Activated CD8-positive, alpha-beta memory T cell treated with anti-CD3 and anti-CD28 coated beads for 1 hour (primary cell): ENCODE measurements around the gene LGALSL.

Source experiments
- DNase-seq, 2 donors: peaks; one replicate each; pipeline ENCODE4 v3.0.0-alpha.2; 2020; ENCODE audit warnings: low read depth in 1 of 2; ENCODE audit errors: extremely low read depth in 1 of 2

The LGALSL gene

DNA sequence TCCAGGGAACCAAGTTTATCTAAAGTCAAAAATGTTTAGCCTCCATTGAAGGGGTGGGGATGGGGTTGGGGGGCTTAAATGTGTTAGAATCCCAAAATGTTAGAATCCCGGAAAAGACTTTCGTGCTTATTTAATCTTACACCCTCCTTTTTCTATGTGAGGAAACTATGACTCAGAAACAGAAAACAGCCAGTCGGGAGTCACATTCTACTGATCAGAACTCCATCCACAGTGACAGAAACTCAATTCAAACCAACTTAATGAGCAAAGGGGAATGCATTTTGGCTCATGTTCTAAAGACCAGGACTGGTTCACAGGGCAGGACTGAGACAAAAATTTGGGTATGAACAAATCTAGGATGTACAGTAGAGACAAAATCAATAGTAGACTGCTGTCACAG, 38.3 kb downstream of the LGALSL start:
- no peak for DNase-seq

DNA sequence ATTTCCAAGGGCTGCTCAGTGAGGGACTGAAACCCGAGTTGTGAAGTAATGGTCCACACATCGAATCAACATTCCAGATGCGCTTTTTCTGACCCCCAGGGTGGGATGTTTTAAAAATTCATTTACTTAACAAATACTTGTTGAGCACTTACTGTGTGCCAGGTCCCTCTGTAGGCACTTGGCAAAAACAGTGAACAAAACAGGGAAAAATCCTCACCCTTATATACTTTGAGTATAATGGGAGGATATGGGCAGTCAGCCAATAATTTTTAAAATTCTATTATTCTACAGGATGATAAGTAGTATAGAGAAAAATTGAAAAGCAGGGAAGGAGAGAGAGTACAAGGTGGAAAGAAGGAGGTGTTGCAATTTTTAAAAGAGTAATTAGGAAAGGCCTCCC, 38.9 kb downstream of the LGALSL start:
- no peak for DNase-seq

DNA sequence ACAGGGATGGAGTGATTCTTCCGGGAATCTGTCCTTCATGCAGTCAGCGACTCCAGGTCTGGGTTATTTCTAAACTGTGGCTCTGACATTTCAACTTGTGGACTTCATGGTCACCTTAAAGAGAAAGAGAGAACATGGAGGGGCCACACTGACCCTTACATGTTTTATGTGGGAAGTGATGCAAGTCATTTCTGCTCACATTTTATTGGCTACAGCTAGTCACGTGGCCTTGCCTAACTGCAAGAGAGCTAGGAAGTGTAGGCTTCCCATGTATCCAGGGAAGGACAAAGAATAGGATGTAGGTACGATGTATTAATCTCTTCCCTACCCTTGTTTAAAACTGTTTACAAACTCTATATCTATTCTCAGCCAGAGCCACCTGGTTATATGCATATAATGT, 39.8 kb downstream of the LGALSL start:
- no peak for DNase-seq

DNA sequence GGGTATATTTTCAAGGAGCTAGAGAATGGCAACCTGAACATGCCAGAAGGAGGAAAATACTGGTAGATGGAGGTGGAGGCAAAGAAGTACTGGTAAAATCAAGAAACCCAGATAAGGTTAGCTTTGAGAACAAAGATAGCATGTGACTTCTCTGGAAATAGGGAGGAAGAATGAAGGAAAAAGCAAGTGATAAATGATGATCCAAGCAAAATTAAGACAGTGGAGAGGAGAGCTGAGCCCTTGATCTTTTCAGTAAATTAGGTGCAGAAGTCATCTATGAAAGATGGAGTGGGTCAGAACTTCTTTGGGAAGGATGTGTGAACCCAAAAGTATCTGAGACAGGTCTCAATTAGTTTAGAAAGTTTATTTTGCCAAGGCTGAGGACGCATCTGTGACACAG, 44.5 kb downstream of the LGALSL start:
- no peak for DNase-seq

DNA sequence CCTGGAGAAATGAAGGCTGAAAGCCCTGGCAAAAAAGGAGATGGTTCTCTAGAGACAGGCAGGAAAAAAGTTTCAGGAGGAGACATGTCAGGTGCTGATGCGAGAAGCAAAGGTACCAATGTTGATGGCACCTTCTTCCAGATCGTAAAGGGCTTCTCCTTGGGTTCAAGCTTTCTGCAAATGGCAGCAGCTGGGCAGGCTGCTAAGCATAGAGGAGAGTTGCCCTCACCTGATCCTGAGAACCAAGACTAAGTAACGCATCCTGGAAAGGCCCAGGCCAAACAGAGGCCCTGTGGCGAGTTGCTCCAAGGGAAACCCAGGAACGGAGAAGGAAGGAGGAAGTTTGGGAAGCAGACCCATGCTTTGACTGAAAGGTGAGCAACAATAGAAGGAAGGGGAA, 46.6 kb downstream of the LGALSL start:
- no peak for DNase-seq

DNA sequence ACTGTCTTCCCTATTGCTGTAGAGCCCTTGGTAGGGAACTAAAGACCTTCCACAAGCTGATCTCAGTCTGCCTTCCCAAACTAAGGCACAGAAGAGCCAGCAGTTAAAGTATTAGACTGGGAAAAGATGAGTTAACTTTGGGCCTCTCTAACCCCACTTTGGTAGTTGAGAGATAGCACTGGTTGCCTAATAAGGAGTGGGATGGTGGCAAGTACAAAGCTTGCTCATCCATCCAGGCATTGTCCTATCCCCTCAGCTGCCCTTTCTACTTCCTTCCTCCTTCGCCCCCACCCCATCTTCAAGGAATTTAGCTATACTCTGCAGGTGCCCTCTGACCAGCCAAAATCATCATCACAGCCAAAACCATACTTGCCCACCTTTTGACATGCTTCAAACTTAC, 48.0 kb downstream of the LGALSL start:
- DNase-seq = no peak

DNA sequence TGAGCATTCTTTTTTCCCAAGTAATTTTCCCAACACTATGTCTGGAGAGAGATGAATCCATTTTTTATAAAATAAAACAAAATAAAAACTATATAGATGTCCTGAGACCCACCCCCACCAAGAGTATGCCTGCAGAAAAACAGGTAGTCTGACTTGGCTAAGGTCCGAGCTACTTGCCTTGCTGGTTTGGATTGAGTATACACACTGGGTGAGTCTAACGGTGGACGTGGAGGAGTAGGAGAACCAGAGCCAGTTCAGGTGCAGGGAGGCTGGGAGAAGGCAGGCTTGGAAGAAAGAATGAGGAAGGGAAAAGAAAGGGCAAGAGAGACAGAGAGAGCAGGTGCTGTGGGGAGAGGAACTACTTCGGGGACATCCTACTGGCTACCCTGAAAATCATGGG, 48.9 kb downstream of the LGALSL start:
- no peak for DNase-seq

DNA sequence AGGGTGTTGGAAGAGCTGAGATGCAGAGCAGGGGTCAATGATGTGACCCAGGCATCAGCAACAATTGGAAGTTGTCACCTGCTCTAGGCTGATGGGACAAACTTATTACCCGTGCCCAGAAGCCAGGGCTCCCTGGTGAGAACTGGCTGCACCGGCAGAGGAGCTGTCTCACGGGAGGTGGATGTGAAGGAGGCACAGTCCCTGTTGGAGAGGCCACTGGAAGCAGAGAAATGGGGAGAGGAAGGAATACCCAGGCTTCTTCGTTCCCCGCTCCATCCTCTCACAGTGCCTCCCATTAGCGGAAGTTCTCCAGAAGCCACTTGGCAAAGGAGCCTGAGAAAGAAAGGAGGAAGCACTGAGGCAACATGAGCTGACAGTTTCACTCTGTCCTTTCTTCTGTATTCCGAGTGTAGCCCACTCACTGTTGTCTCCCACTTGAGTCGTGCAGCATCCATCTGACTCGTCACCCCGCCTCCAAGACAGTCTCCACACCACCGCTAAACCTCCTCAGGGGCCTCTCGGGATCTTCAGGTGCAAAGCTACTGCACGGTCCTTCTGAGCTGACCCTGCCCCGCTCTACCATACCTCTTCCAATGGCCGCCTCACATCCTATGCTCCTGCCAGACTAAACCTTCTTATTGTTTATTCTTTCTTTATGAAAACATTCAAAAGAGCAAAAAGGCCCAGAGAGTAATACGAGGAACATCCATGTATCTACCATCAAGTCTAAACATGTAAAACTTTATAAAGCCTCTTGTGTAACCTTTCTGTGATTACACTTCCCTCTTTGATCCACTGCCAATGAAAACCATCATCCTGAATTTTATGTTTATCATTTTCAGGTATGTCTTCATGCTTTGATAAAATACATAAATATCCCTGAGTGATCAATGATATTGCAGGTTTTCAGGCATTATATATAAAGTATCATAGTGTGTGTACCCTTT, 51.1 kb downstream of the LGALSL start:
- DNase-seq = no peak

DNA sequence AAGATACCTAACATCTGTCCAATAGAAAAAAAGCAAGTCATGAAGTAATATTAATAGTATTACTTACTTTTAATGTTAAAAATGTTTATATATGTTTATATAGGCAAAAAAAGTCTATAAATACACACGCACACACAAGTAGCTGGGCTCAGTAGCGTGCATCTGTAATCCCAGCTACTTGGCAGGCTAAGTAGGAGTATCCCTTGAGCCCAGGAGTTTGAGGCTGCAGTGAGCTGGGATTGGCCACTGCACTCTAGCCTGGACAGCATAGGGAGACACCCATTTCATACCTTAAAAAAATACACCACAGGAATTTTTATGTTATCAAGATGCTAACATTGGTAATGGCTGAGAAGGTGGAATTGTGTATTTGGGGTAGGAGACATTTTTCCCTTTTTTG, 52.7 kb downstream of the LGALSL start:
- no peak for DNase-seq
